LNCaP clone FGC (cell line): Measurements from ENCODE around the gene C10orf90.

Experiments used
- DNase-seq: peaks from one replicate; pipeline ENCODE4 v3.0.0-alpha.2; 2011; ENCODE audit warnings: low read depth
- H3K4me3 ChIP-seq: 2 replicates; pipeline ENCODE4 v1.5.1; 2011; ENCODE audit warnings: mild to moderate bottlenecking, low read depth, low read length, control low read depth
- TF ChIP-seq, protein P1 (sequence below): IDR thresholded peaks from 2 replicates; pipeline ENCODE4 v1.5.1; 2012; ENCODE audit warnings: mild to moderate bottlenecking; ENCODE audit not compliant: control insufficient read depth, insufficient read depth; ENCODE audit errors: extremely low read depth

C10orf90 gene

DNA sequence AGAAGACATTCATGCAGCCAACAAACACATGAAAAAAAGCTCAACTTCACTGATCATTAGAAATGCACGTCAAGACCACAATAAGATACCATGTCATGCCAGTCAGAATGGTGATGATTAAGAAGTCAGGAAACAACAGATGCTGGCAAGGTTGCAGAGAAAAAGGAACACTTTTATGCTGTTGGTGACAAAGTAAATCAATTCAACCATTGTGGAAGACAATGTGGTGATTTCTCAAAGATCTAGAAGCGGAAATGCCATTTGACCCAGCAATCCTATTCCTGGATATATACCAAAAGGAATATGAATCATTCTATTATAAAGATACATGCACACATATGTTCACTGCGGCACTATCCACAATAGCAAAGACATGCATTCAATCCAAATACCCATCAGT, 77.6 kb downstream of the C10orf90 start:
- H3K4me3 ChIP-seq, result no peak overlapping the region
- TF ChIP-seq, protein P1, sequence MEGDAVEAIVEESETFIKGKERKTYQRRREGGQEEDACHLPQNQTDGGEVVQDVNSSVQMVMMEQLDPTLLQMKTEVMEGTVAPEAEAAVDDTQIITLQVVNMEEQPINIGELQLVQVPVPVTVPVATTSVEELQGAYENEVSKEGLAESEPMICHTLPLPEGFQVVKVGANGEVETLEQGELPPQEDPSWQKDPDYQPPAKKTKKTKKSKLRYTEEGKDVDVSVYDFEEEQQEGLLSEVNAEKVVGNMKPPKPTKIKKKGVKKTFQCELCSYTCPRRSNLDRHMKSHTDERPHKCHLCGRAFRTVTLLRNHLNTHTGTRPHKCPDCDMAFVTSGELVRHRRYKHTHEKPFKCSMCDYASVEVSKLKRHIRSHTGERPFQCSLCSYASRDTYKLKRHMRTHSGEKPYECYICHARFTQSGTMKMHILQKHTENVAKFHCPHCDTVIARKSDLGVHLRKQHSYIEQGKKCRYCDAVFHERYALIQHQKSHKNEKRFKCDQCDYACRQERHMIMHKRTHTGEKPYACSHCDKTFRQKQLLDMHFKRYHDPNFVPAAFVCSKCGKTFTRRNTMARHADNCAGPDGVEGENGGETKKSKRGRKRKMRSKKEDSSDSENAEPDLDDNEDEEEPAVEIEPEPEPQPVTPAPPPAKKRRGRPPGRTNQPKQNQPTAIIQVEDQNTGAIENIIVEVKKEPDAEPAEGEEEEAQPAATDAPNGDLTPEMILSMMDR, result no peak
- DNase-seq, result no peak

DNA sequence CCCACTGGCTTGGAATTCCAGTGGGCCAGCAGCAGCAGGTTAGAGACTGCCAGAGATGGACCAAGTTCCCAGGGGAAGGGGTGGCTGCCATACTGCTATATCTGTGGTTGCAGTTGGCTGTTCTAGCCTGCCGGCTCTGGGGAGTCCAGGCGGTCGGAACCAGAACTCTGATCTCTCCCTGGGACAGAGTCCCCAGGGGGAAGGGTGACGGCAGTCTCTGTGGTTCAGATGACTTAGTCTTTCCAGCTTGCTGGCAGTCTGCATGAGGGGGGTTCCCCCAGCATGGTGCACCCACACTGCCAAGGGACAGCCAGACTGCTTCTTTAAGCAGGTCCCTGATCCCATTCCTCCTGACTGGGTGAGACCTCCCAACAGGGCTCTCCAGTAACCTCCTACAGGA, 82.5 kb downstream of the C10orf90 start:
- TF ChIP-seq, protein P1, result no peak

DNA sequence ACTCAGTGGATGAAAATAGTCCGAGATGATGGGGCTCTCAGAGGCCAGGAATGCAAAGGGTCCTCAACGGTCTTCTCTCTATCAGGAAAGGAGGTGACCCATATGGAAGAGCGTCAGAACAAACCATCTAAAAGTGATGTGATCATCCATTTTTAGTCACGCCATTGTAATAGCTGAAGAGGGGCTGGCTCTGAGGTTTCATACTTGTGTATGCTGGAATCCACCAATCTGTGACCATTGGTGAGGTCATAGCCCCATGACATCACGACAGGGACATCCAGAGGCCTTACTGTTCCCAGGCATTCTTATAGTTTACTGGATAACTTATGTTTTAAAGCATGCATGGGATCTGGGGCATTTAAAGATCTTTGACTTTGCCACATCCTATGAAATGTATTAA, 83.6 kb downstream of the C10orf90 start:
- no peak overlapping the region for H3K4me3 ChIP-seq
- DNase-seq, result no peak
- TF ChIP-seq, protein P1, result no peak

More for the DNA sequence above, 82.5 kb downstream of the C10orf90 start:
- no peak for DNase-seq
- H3K4me3 ChIP-seq, result no peak overlapping the region

DNA sequence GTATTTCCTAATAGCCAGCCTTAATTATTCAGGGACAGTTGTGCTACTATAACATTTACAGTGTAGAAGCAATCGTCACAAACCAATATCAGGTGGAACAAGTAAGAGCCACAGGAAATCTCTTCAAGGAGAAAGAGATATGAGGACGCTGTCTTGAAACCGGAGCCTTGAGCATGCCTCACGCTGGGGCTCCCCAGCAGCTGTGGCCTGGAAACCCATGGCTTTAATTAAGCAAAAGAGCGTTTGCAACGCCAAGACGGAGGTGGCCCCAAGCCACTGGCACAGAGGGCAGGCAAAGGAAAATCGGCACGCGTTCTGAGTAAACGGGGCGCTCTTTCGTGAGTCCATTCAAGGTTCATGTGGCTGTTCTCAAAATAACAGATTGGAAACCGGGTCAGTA, 84.4 kb downstream of the C10orf90 start:
- no peak overlapping the region for H3K4me3 ChIP-seq
- TF ChIP-seq, protein P1, result no peak
- DNase-seq, result no peak

DNA sequence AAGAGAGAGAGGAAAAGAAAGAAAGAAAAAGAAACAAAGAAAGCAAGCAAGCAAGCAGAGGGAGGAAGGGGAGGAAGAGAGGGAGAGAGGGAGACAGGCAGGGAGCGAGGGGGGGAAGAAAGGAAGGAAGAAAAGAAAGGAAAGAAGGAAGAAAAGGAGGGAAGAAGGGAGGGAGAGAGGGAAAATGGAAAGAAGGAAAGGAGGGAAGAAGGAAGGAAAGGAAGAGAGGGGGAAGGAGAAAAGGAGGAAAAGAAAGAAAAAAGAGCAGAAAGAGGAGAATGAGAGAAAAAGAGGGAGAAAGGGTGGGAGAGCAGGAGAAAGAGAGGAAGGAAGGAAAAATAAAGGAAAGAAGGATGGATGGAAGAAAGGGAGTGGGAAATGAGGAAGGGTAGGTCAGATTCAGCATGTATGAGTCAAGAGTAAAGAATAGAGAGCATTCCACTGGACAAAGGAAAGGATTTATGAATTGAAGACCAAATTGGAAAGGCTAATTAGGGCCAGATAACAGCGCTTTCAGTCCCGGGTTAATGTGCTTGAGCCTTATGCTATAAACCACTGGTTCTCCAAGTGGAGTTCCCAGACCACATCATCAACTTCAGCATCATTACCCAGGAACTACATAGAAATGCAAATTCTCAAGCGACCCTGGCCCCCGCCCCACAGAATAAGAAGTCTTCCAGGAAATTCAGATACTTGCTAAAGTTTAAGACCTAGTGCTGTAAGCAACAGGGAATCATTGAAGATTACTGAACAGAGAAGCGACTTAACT, 85.1 kb downstream of the C10orf90 start:
- no peak overlapping the region for H3K4me3 ChIP-seq
- TF ChIP-seq, protein P1, result no peak
- no peak for DNase-seq

DNA sequence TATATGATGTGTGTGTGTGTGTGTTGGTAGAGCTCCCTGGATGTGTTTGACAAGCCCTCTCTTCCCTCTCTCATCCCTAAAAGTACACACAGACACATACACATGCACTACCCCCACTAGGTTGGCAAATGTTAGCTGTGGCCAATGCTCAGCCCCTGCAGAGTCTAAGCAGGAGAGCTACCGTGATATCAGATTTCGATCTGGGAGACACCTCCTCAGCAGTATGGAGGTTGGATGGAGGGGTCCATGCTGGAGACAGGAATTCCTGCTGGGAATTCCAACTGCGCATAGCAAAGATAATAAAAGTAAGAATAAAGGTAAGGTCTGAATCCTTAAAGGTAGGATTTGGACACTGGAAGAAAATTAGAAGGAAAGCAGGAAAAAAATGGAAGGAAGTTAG, 85.7 kb downstream of the C10orf90 start:
- TF ChIP-seq, protein P1, result no peak
- no peak overlapping the region for H3K4me3 ChIP-seq
- no peak for DNase-seq
